Neutrophil (primary cell): ENCODE data around the gene OSBPL3.

Source experiments
- H3K27ac ChIP-seq: fragments of 200-600 bp; sonication (generic); 2 replicates; pipeline ENCODE4 v1.5.1; 2016; ENCODE audit warnings: mild to moderate bottlenecking, moderate library complexity
- H3K27me3 ChIP-seq: fragments of 200-600 bp; sonication (generic); 2 replicates; pipeline ENCODE4 v1.6.0; 2016; ENCODE audit warnings: mild to moderate bottlenecking
- H3K36me3 ChIP-seq: fragments of 200-600 bp; sonication (generic); 2 replicates; pipeline ENCODE4 v1.5.1; 2017
- H3K4me1 ChIP-seq, 2 experiments: fragments of 200-600 bp in 1 of 2; sonication (generic) in 1 of 2; 1 replicate in 1 of 2; 2 replicates in 1 of 2; pipeline versions ENCODE4 v1.5.1 to v1.6.1; 2013 to 2016; ENCODE audit warnings: low read depth in 1 of 2, low read length in 1 of 2, mild to moderate bottlenecking in 1 of 2, moderate library complexity in 1 of 2; ENCODE audit not compliant: control insufficient read depth in 1 of 2, insufficient read depth in 1 of 2
- H3K4me3 ChIP-seq, 2 experiments: fragments of 200-600 bp in 1 of 2; sonication (generic) in 1 of 2; 1 replicate in 1 of 2; 2 replicates in 1 of 2; pipeline ENCODE4 v1.5.1; 2013 to 2016; ENCODE audit warnings: low read depth in 1 of 2, low read length in 1 of 2, mild to moderate bottlenecking in 1 of 2, moderate library complexity in 1 of 2
- H3K9me3 ChIP-seq: fragments of 200-600 bp; sonication (generic); 2 replicates; pipeline ENCODE4 v1.5.1; 2016
- TF ChIP-seq, protein P1 (sequence below): fragments of 200-600 bp; sonication (generic); IDR thresholded peaks from 2 replicates; pipeline ENCODE4 v1.5.1; 2016; ENCODE audit warnings: antibody characterized with exemption

OSBPL3 gene

DNA sequence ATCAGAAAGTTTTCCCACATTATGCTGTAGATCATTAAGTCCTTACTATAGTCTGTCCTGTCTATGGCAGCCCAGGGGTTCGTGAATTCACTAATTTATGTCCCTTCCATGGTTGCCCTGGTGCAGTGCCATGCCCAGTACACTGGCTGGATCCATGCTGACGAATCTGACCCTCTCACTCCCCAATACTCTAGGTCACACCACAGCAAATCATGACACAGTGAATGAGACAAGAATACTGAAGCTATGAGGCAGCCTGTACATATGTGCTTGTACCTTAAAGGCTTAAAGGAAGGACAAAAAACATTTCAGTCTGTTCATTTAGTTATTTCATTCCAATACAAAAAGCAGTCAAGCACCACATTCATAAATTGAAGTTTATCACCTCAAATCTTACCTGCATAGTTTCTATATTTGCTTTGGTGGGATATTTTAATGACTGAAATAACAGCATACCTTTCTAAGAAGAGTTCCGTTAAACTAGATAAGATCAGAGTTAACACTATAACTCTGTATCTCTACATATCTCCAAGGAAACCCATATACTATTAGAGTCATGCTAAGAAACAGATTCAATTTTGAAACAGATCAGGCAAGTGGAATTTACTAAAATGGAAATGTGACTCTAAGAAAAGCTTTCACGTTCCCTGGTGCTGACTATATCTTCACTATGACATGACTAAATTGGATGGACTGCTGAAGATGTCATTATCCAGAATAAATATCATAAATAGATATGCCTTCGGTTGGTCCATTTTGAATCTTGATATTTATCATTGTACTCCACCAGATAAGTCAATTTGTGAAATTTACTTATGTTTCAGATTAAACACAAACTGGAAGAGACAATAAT, 36.7 kb downstream of the OSBPL3 start:
- H3K4me3 ChIP-seq = no peak overlapping the region
- no peaks in the 10 kb centered on the region for H3K36me3 ChIP-seq
- TF ChIP-seq, protein P1, sequence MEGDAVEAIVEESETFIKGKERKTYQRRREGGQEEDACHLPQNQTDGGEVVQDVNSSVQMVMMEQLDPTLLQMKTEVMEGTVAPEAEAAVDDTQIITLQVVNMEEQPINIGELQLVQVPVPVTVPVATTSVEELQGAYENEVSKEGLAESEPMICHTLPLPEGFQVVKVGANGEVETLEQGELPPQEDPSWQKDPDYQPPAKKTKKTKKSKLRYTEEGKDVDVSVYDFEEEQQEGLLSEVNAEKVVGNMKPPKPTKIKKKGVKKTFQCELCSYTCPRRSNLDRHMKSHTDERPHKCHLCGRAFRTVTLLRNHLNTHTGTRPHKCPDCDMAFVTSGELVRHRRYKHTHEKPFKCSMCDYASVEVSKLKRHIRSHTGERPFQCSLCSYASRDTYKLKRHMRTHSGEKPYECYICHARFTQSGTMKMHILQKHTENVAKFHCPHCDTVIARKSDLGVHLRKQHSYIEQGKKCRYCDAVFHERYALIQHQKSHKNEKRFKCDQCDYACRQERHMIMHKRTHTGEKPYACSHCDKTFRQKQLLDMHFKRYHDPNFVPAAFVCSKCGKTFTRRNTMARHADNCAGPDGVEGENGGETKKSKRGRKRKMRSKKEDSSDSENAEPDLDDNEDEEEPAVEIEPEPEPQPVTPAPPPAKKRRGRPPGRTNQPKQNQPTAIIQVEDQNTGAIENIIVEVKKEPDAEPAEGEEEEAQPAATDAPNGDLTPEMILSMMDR = no peak
- H3K9me3 ChIP-seq = no peaks in the 10 kb centered on the region
- H3K27me3 ChIP-seq = no peaks in the 10 kb centered on the region
- H3K27ac ChIP-seq = no peak overlapping the region
- no peaks in the 10 kb centered on the region for H3K4me1 ChIP-seq

DNA sequence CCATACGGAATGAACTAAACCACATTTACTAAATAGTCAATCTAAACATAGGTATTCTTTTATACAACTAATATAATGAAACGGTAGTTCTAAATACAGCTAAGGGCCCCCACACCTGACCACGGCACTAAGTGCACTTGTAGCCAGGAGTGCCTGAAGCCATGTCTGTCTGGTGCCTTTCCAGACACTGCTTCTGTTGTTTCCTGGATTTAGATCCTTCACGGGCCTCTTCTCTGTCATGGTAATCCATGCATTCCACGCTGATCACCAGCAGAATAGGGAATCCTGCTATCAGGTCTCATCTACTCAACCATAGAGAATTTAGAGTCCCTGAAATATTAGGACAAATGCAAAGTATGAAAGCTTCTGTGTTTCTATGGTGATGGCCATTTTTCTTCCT, 37.8 kb downstream of the OSBPL3 start:
- Histone ChIP-seq H3K27me3 (no peaks in the 10 kb centered on the region), H3K4me3 (no peak overlapping the region), H3K4me1 (no peaks in the 10 kb centered on the region), H3K27ac (no peak overlapping the region), H3K36me3 (no peaks in the 10 kb centered on the region), H3K9me3 (no peaks in the 10 kb centered on the region)
- TF ChIP-seq, protein P1 = no peak

DNA sequence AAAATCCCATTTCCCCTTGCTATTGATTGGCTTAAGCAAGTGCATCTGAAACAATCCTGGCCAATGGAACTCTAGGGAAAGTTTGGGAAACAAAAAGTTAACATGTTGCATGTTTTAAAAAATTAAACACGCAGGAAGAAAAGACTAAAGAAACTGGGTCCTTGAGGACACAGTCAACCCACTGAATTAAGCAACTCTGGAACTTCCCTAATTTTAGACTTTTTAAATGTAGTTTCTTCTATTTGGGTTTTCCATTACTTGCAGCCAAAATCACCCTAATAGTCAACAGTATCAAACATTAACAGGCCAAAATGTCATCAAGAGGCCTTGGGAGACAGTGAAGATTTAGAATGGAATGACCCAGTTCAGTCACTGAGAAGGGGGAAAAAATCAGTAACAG, 40.6 kb downstream of the OSBPL3 start:
- Histone ChIP-seq H3K27ac (no peak overlapping the region), H3K9me3 (no peaks in the 10 kb centered on the region), H3K4me3 (no peak overlapping the region), H3K4me1 (no peaks in the 10 kb centered on the region), H3K36me3 (no peaks in the 10 kb centered on the region), H3K27me3 (no peaks in the 10 kb centered on the region)
- TF ChIP-seq, protein P1 = no peak

DNA sequence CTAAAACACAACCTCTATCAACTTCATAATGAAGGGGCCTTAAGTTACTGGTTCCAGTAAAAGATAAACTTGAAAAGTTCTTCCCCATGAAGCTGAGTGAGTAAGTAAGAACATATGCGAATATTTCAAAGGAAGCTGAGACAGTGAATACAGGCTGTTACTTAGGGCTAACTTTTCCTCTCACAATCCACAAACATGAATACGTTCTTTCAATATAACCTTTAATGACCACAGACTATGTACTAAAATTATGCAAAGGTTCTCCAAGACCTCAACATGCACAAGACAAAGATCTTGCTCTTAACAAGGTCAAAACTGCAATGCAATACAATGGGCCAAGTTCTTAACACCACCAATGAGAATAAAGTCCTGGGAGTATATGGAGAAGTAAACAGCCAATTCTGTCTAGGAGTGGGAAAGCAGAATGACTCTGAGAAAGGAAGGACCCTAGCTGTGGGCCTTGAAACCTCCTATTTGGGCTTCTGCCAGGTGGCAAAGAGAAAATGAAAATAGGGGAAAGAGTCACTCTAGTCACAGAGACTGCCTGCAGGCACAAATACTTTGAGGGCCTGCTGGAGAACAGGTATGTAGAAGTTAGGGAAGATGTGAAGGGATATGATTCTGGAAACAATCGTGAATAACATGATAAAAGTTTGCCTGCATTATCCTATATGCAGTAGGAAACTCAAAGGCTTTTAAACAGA, 43.7 kb downstream of the OSBPL3 start:
- Histone ChIP-seq H3K4me1 (no peaks in the 10 kb centered on the region), H3K27me3 (no peaks in the 10 kb centered on the region), H3K4me3 (no peak overlapping the region), H3K27ac (no peak overlapping the region), H3K9me3 (no peaks in the 10 kb centered on the region), H3K36me3 (no peaks in the 10 kb centered on the region)
- TF ChIP-seq, protein P1 = no peak

DNA sequence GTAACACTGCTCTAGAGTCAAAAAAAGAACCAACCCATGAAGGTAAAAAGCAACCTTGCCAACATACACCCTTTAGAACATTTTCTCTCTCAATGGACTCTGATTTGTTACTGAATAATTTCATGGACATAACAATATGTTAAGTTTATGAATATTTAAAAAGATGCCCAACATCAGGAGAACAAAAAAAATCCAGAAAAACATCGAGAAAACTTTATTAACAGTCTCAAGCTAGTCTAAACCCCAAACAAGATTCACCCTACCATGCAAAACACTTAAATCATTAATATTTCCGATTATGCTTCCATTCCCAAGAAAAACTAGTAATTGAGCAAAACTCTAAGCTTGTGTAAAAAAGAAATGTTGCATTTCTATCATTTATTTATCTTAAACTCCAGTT, 46.7 kb downstream of the OSBPL3 start:
- TF ChIP-seq, protein P1 = no peak
- H3K4me1 ChIP-seq = no peaks in the 10 kb centered on the region
- H3K27ac ChIP-seq = no peak overlapping the region
- H3K36me3 ChIP-seq = no peaks in the 10 kb centered on the region
- H3K27me3 ChIP-seq = no peaks in the 10 kb centered on the region
- no peaks in the 10 kb centered on the region for H3K9me3 ChIP-seq
- no peak overlapping the region for H3K4me3 ChIP-seq
